Fibroblast of skin of right quadriceps (primary cell): ENCODE results near the gene PLK2.

Experiments used
- DNase-seq: peaks from one replicate; pipeline ENCODE4 v3.0.0-alpha.2; 2013

PLK2 gene

DNA sequence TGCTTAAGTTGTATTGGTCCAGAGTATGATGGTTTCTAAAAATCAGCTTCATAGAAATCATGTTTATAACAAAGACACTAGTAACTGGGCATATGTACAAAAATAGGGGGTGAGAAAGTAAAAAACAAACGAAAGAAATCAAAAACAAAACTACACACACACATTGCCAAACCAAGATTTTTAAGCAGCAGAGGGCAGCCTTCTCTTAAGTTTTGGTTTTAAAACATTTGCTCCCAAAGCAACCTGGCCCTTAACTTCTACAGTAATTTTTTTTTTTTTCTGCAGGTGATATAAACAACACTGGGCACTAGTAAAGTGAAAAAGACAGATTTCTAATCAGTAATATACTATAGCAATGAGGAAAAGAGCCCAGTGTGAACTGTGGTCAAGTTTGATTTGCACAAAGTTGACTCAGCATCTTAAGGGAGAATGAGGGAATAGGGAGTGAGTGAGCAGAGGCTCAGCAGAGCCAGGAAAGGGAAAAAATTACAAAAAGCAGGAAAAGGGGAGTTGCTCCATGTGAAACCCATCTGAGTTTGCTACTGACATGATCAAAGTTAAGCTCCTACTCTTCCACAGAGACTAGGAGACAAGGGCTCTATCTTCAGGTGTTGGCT lies 18.0 kb upstream of the PLK2 start:
- no peak for DNase-seq

DNA sequence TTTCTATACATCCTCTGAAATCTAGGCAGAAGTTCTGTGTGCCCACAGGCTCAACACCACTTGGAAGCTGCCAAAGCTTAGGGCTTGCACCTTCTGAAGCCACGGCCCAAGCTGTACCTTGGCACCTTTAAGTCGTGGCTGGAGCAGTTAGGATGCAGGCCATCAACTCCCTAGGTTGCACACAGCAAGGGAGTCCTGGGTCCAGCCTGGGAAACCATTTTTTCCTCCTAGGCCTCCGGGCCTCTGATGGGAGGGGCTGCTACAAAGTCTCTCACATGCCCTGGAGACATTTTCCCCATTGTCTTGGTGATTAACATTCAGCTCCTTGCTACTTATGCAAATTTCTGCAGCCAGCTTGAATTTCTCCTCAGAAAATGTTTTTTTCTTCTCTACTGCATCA lies 15.5 kb upstream of the PLK2 start:
- DNase-seq: no peak

DNA sequence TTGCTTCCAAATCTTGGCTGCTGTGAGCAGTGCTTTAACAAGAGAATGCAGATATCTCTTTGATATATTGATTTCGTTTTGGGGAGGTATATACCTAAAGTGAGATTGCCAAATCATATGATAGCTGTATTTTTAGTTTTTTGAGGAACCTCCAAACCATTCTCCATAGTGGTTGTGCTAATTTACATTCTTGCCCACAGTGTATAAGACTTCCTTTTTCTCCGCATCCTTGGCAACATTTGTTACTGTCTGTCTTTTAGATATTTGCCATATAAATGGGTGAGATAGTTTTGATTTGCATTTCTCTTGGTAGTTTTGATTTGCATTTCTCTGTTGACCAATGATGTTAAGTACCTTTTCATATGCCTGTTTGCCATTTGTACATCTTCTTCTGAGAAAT lies 10.0 kb upstream of the PLK2 start:
- DNase-seq: no peak

DNA sequence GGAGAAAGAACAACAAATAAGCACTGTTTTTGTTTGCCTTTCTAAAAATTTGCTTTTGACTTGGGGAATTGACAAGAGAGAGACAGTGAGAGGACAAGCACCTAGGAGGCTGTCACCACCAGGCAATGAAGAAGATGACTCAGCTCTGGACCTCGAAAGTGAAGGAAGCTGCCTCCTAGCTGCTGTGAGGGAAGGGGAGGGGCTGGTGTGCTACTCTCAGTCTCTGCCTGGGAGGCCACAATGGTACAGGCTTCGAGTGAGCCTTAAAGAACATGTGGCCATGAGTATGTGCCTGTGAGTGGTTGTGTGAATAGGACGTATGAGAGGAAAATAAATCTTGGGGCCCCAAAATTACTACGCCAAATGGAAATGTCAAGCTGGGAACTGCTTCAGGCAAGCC lies 7.1 kb upstream of the PLK2 start:
- DNase-seq: peak; percentile 60

DNA sequence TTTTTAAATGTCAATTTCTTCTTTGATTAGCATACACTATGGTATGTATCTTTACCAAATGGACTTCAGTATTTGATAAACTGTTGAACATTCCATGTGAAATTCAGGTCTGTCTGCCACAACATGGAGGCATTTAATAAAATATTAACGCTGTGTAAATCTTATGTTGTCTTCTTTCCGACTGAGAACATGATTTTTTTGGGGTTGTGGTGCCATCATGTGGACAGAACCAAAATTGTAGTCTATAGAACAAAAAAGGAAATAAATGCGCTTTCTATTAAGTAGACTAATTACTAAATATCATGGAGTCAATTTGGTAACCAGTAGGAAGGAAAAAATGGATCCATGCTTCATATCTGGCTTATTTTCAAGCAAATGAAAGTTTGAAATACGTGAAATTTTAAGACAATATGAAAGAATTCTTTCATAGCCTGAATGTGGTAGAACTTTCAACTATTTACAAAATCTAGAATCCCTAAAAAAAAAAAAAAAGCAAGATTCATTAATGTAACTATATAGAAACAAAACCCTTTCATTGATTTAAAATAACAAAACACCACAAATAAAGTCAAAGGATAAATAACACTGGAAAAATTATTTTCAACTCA lies 2.8 kb upstream of the PLK2 start:
- peak; percentile 68 for DNase-seq

DNA sequence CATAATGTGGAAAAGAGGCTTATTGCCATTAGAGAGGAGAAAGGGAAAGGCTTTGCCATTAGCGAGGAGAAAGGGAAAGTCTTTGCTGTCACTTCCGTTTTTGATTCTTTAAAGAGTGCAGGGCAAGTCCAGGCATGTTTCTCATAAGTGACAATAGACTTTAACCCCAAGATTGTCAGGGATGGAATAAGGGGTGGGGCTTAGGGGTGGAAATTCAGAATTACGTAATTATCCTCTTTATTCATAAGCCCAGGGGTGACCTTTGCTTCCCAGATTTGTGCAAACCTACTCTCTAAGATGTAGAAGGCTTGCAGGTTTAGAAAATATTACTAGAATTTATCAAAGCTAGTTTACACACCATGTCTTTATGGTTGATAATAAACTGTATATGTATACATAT lies 2.3 kb upstream of the PLK2 start:
- no peak for DNase-seq

DNA sequence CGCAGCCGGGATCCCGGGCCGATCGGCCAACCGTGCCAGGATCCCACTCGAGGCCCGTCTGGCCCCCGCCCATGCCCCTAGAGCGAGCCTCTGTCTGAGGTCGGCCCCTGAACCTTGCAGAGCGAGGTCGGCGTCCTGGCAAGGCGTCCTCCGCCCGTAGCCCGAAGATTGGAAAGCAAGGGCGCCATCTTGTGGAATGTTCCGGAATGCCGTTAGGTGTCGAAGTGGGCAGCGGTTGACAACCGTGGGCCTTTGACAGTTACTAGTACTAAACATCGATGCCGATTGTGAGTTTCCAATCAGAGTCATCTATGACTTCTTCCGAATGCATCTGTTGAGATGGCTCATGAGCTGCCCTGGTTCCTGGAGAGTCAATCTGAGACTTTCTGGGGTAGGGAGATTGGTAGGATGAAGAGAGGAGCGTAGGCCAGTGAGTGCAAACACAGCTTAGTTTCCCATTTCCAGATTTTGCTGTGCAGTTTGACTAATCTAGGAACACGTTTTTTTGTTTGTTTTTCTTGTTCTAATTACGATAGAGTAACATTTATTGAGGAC lies 923 bp upstream of the PLK2 start:
- peak; percentile 82 for DNase-seq

DNA sequence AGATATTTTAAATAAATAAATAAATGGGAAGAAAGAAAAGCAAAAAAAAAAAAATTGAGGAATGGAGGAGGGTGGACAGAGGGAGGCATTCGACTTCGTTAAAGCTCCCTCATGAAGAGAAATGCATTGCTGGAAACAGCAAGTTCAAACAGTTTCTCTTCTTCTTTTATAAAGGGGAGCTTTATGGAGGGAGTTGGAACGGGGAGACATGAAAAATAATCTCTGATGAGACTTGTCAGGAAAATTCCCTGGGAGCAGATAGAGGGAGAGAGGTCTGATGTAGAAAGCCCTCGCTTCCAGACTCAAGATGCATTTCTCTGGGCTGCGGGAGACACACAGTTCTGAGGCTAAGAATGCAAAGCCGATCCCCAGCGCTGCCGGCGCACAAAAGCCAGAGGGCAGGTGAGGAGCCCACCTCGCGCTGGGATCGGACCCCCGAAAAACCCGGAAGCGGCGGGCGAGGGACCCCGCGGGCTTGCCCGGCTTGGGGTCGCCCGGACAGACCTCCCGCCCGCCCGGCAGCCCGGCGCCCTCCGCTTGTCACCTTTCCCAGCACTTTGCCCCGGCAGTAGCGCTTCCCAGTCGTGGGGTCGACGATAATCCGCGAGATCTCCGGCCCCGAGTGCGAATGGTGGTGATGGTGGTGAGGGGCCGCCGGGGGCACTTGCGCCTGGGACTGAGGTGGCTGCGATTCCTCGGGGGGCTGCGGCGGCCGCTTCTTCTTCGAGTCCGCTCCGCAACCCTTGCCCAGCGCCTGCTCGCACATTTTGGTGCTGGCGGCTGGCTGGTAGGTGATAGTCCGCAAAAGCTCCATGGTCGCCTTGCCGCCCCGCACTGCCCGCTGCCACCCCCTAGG lies 512 bp downstream of the PLK2 start:
- peak; percentile 53 for DNase-seq

DNA sequence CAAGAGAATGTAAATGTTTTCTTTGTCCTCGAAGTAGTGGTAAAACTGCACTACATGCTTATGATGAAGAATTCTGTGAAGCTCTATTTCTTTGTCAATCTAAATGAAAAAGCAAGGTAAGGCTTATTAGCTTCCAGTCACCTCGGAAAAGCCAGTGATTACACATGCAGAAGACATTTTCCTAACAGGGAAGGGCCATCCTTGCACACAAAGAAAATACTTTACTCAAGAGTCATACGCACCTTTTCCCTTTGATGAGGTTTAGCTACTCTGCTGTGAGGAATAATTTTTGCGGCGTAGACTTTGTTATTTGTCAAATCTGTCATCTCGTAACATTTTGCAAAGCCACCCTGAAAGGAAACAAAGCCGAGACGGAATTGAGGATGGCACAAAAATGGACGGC lies 1.1 kb downstream of the PLK2 start:
- DNase-seq: peak; percentile 26

DNA sequence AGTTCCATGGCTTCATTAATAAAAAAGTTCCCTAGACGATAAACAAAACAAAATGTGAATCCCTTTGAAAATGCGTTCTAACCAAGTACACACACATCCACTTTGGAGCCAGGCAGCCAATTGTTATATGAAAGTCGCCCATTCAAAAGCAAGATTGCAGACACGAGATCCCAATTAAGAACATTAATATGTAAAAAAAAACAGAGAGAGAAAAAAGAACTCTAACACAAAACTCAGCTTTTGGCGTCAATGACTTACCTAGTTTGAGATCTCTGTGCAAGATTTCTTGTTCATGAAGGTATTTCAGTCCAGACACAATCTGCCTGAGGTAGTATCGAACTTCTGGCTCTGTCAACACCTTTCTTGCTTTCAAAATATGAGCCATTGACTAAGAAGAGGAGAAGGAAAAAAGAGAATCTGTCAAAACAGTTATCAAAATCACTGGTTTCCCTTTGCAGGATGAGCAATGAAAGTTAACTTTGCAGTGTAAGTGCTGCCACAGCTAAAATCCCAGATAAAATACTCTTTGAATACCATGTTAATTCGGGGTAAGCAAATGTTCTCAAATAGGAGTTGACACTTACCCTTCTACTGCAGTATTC lies 1.6 kb downstream of the PLK2 start:
- DNase-seq: no peak

DNA sequence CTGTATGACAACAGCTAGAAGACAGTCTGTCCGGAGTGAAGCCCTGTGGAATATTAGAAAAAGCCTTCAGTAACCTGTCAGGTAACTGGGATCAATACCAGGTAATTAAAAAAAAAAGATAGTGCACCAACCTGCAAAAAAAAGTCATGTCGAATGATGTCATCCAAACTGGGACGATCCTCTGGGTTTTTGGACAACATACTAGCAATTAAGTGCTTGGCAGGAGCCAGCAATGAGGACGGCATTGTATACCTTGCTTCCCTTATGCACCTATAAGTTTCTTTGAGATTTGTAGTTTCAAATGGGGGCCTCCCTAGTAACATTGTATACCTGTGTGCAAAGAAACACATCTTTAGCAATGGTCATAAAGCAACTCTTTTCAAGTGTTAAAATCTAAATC lies 2.8 kb downstream of the PLK2 start:
- no peak for DNase-seq

DNA sequence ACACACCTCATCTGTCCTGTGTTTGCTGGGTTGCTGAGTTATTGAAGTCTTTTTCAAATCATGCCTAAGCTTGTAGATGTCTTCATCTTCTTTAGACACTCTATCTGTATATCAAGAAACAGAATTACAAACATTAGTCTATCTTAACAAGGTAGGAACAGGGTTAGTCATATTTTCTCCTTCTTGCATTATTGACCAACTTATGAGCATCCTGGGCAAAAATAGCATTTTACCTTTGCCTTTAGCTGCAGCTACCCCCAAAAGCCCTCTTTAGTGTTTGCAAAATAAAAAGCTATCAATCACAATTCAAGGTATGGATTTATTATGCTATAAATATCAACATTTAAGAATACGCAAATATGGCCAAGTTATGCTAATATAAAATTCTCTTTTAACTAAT lies 3.4 kb downstream of the PLK2 start:
- no peak for DNase-seq

DNA sequence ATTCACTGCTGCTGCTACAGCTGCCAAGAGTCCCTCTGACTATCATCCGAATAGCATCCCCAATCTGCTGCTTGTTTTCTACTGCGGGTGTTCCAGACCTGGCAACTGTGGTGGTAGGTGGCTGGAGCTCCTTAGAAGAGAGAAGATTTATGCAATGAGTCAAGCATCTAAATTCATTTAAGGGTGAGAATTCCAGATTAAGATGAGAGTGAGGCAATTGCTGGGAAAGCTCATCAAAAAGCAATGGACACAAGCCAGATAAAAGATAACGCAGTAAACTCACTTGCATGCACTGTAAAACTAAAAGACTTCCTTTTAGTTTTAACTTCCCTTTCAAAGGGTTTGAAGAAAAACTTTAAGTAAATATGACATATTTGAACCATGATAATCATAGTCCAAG lies 3.9 kb downstream of the PLK2 start:
- peak; percentile 21 for DNase-seq

DNA sequence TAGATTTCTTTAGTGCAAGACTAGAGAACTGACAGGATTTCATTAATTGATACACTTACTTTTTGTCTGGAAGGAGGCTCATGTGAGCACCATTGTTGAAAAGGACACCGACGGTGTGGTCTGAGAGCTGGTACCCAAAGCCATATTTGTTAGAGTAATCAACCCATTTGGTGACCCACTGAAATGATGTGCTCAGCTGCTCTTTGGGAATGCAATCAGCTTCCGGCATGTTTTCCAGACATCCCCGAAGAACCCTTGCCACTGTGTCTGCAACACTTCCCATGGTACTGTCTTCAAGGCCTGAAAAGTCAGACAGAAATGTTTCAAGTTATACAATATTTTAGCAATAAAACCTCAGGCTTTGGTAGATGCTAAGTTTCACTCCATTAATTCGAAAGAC lies 4.4 kb downstream of the PLK2 start:
- DNase-seq: no peak

DNA sequence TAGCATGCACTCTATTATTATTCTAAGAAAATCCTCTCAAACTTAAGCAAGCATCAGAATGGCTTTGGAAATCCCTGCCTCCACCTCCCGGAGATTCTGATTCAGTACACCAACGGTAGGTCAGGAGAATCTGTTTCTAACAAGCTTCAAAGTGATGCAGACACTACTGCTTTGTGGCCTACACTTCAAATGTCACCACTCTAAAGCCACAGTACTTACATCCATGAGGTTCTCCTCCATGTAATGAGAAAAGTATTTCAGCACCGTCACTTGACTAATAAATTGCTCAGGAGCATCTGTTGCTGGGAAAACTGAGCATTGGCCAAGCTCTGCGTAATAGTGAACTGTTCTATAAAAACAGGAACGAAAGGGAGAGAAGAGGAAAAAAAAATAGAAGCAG lies 4.8 kb downstream of the PLK2 start:
- peak; percentile 58 for DNase-seq

DNA sequence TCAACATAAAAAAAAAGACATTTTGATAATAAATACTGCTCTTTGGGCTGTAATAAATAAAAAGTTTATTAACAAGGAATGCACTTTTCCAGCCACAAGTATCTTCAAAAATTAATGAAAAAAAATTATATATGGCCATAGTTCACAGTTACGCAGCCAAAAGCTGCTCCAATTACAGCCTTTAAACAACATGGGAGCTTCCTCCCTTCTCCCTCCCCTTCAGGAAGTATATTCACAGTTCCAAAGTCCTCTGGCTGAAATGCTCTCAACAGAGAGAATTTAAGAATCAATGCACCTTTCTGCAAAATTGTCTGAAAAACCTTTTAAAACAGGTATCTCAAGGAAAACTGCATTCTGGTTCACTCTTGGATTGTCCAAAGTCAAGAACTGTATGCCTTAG lies 5.9 kb downstream of the PLK2 start:
- DNase-seq: no peak

DNA sequence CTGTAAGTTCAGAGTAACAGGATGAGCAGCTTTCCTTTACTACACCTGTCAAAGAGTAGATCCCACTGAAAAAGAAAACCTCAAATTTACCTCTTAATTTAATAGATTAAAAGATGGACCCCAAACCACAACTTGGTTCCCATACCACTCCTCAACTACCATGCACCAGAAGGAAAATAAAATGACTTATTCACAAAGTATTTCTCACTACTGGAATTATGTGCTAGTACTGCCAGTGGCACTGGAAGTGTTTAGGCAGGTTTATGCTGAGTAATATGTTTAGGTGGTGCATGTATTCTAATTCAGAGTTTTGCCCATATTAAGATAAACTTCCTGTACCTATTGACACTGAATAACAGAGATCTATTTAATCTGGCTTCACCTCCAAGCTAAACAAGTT lies 6.6 kb downstream of the PLK2 start:
- no peak for DNase-seq

DNA sequence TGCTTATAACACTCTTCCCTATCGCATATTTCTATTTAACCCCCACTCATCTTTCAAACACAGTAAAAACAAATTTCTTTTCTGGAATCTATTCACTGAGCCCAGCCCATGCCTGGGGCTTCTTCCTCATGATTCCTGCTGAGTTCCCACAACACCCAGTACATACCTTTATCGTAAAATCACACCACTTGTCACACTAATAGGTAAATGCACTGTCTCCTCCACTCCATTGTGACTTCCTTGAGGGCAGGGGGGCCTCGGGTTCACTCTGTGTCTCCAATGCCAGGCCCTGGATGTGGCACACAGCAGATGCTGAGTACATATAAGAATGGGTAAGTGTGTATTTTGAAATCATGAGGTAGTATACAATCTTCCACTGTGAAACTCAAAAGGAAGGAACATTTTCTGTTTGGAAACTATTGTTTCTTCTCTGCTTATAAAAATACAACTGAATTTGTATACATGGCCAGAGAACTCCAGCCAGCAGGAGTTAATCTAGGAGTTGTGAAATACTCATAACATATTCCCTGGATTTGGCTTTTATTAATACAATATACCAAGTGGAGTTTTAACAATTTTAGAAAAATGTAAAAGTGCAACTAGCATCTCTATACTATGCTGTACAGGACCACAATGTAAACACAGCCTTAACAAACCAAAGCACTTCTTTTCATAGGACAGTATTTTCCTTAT lies 7.2 kb downstream of the PLK2 start:
- DNase-seq: no peak

DNA sequence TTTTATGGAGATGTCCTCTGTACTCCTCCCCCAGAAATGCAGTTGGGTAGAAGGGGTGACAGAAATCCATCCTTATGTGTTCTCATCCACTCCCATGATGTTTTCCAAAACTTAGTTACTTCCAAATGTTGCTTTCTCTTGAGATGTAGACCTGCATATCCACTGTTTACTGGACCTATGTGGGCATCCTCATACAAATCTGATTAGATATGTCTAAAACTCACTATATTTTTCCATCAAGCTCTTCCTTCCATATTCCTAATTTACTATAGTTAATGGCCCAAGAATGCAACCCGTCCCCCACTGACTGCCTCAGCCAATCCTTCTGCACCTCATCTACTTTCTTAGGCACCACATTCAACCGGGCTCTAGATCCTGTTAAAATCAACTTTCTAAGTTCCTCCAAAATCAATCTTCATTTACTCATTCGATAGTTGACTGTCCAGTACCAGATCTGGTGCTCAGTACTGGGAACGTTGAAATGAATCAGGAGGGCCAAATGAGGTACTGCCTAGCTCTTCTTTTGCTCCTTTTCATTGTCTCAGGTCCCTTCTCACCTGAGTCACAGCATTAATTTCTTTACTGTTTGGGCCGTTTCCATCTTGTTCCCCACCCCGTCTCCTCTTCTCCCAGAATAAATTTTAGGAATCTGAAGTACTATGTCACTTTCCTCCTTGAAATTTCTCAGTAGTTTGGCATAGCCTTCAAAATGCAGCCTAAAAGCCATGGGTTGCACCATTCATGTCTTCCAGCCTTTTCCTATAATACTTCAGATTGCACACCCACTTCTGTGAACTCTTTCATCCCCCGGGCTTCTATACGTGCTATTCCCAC lies 7.9 kb downstream of the PLK2 start:
- no peak for DNase-seq

DNA sequence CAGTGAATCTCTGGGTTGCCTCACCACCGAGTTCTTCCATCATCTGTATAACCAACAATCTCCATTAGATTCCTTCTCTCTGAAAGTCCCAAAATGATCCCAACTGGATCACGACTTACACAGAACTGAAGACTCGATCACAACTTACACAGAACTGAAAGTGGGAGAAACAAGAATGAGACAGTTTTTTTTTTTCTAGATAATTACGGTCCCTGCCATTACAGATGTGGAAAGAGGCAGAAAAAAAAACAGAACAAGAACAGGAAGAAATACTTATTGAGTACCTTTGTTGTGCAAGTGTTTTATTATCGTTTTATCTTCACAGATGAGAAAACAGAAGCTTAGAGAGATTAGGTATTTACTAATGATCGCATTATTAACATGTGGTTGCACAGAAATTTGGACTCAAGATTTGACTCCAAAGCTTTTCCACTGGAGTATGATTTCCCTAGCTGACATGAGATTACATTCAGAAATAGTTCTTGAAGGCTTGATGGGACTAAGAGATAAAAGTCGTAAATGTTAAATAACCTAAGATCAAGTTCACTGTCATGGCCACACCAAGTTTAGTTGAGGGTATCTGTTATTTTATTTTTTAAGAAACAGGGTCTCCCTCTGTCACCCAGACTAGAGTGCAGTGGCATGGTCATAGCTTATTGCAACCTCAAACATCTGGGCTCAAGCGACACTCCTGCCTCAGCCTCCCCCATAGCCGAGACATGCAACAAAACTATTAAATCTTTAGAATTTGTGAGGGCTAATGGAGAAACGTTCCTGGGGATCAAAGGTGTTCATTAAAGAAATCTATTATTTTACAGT lies 8.9 kb downstream of the PLK2 start:
- DNase-seq: no peak

DNA sequence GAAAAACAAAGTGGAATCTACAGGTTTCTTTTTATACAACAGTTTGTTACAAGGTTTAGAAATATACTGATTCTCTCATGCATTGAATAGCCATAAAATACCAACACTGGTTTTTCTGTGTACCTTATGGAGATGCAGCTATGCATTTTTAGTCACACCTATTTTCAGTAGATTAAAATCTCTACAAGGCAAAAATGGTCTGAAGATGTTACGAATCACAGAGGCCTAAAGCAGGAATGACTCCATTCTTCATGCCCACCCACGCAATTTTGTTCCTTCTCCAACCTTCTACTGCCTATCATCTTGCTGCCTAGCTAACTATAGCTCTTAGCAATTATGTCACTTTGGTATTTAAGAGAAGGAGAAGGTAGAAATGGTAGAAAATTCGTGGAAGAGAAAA lies 9.9 kb downstream of the PLK2 start:
- no peak for DNase-seq
